T-helper 1 cell (primary cell): ENCODE results near the gene PDZRN4.
"Not testable (repeated sequence)": the region's sequence is repeated elsewhere in the genome, so short reads cannot be mapped to it uniquely, and the experiment has no call there.

Experiments used
- DNase-seq, 5 donors: peaks; one replicate each; pipeline ENCODE4 v3.0.0-alpha.2; 2012 to 2020

PDZRN4 gene

DNA sequence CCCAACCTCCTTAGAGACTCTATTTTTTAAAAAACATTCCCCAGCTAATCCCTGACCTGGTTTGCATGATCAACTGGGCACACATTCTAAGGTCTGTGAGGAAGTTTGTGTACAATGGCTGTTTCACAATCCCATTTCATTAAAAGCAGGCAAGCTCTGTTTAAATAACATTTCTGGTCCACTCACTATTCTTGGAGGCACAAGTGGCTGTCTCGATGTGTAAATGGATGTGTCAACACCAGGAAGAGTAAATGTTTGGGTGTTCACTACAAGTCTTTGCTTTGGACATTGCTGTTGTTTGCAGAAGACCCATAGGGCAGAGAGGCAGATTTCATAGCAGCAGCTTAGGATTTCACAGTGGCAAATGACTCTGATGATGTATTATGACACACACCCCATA lies 98.3 kb downstream of the PDZRN4 start:
- no peak for DNase-seq

DNA sequence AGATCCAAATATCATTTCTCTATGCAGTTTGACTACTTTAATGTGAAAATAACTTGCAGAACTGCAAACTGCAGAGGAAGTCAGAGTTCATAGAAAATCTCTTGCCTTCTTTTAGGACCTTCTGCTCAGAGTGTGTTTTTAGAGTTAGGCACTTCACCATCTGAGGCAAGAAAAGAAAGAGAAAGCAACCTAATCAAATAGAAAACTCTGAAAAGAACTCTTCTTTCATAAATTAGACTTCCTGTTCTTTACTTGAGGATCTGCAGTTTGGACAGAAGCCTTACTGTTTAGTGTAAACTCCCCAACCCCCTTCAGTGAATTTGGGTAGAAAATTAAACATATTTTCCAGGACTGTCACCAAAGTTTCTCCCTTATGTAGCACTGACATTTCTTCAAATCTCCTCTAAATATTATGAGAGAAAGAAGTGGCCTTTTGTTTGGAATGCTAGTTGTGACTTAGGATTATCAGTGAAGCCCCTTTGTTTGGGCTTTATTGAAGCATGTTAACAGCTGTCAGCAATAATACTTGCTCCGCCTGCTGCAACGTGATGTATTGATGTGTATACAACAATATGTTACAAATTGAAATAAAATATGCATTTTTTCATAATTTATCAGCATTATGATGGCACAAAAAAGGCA lies 99.5 kb downstream of the PDZRN4 start:
- no peak for DNase-seq

DNA sequence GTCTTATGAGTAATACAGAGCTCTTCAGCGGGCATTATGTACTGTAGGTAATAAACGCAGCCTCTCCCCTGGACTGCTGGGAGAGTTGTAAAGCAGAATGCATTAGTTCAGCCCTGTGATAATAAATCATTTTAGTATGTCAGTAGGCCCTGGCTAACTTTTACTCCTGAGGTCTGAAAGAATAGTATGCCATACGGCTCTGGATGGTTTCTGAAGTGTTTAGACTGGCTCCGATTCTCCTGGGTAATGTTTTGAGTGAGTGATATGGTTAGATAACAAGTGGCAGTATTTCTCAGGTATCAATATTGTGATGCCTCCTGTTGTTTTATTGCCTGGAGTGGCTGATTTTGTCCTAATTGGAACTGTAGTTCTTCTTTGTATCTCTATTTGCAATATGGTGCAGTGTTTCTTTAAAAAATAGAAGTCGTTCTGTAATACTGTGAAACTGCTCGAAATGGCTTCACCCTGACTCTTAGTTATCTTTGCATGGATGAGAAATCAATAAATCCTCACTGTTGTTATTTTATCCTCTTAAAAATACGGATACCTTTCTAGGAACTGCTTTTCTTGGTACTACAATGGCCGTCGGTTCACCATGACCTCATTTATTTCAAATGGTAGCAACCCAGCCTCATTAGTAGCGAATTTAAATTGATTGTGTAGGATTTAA lies 100.2 kb downstream of the PDZRN4 start:
- DNase-seq: no peak

DNA sequence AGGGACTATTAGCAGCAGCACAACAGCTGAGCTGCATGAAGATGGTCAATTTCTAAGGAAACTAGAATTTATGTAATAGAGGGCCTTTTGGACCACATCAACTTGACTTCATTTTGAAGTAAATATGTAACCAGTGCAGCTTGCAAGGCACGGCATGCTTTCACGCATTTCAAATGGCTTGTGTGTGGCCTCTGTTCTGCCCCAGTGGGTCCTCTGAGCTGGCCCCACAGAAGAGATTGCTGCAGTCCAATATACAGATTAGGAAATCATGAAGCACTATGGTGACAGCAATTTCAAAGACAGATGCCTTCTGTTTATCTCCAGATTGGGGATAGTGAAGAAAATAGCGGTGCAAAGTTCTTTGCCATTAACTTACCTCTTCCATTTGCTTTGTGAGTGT lies 101.4 kb downstream of the PDZRN4 start:
- DNase-seq: no peak

DNA sequence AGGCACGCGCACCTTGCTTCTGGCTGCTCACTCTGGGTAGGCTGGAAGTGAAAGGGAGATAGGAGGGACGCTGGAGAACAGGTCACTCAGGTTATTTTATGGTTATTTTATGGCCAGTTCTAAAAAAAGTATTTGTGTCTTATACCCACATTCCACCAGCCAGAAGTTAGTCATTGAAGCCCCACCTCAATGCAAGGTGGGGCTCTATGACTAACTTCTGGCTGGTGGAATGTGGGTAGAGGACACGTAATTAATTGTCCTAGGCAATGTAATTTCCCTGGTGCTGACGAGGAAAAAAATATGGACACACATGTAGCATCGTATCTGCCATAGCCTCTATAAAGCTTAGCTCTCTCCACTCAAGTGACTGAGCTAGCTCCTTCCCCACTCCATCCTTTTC lies 104.9 kb downstream of the PDZRN4 start:
- no peak for DNase-seq

DNA sequence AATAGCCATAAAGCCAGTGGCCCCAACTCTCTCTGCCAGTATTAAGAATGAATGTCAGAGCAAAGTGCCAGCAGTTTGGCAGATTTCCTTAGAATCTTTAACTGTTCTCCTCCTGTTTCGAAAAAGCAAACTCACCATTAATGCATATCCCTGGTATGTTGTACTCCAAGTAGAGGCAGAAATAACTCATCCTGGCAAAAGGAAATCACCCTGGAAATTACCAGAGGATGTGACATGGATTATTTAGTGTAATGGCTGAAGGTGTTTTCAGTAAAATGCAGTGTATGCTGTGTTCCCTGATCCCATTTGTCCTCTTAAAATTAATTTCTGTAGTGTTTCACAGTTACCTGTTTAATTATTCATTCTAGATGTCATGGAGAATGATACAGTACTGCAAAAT lies 105.3 kb downstream of the PDZRN4 start:
- no peak for DNase-seq

DNA sequence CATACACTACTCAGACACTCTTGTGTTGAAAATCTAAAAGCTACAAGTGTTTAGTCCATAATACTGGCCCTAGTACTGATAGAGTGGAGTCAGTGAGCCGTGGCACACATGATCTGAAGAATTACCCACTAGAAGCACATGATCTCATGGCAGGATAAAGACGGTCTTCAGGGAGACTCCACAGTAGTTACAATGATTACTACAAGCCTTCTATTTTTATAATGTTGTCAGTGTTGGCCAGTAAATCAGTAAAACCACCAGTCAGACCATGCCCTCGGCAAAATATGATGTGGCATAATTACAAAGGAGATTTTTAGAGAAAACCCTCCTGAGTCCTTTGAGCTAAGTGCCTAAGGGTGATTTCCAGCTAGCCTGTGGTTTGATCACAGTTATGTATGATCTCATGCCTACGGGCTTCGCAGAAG lies 114.9 kb downstream of the PDZRN4 start:
- DNase-seq: no peak

DNA sequence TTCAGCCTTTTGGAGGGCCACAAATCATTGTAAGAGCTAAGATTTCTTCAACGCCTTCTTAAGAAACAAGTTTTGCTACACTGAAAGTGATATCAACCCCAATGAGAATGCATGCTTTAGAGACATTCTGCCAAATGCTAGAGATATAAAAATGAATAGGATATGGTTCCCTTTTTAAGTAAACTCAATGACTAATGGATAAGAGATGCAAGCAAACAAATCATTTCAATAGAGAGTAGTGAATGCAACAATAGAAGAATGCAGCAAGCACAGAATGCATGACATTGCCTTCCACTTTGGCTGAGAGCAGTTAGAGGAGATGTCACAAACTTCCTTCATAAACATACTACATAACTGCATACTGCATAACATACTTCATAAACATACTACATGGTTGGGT lies 116.4 kb downstream of the PDZRN4 start:
- DNase-seq: no peak

DNA sequence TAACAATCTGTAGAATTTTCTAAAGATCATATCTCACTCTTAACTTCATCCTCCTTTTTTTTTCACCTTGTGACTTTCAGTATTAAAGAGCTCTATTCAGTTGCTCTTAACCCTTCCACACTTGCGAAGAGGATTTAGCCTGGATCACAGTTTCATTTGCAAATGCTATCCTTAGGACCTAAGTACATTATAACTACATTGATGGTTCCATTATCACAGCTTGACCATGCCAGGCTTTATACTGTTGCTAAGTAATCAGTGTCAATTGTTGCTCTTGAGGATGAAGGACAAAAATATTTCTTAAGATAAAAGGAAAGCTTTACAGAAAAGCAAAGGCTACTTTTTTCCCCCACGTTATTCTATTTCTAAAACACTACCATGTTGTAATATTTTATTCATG lies 122.2 kb downstream of the PDZRN4 start:
- DNase-seq: no peak

DNA sequence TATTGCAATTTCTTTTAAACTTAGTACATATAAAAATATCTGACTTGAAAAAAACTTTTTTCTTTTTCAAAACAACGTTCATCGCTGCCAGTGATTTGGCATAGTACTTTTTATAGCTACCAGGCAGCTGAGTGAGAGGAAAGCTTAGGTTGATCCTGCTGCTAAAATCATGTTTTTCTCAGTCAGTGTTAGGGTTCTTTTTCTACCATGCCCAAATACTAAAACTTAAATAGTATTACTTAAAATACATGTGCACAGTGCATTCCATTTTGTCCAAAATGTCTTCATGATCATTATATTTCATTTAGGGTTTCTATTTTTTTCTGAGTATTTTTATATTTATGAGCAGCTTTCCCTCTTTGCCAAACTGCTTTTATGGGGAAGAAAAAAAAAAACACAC lies 123.8 kb downstream of the PDZRN4 start:
- no peak for DNase-seq

DNA sequence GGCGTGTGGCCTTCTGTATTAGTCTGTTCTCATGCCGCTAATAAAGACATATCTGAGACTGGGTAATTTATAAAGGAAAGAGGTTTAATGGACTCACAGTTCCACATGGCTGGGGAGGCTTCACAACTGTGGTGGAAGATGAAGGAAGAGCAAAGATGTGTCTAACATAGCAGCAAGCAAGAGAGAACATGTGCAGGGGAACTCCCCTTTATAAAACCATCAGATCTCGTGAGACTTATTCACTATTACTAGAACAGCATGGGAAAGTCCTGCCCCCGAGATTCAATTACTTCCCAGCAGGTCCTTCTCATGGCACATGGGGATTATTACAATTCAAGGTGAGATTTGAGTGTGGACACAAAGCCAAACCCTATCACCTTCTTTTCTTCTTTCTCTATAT lies 124.3 kb downstream of the PDZRN4 start:
- not testable (repeated sequence) for DNase-seq

DNA sequence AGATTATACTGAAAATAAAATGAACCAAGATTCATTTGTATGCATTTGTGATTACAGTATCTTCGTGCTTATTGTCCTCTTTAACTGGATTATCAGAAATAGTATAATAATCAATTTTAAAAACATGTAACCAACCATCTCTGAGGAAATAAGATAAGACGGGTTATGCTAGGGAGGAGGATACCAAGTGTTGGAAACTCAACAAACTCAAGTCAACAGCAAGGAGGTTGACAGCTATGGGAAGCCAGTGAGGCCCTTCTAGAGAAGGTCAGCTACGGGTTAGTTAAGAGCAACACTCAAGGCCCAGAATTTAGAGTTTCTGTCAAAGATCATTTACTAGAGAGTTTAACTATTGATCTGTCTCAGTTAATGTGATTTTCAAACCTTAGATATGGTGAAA lies 137.2 kb downstream of the PDZRN4 start:
- DNase-seq: no peak

DNA sequence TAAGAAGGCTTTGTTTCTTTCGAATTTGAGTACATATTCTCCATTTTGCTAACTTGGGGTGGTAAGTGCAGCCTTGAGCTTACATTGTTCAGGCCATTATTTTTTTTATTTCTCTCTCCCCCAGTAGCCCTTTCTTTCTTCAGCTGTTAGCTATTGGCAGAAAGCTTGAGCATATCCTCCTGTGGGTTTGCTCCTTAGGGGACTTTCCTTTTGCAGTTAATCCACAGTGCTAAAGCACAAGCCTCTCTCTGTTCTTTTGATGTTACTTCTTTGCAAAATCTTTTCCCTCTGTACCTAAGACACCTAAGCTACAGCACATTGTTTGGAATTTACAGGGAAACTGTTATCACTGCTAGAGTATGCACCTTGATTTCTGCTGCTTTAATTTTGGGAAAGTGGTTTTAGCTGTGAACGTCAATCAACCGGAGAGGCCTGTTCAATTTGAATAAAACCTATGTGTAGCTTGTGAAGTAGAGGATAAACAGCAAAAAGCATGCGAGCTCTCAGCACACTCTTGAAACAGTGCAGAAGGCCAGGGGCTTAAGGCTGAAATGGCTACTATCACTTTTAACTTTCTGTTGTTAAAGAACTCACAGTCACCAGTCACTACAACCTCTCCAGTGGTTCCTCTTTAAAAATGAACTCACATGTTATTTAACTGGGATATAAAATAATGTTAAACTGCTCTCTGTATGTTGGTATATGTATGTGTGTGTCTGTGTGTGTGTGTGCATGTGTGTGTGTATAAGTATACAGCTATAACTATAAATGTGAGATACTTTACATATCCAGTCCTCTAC lies 139.2 kb downstream of the PDZRN4 start:
- no peak for DNase-seq

DNA sequence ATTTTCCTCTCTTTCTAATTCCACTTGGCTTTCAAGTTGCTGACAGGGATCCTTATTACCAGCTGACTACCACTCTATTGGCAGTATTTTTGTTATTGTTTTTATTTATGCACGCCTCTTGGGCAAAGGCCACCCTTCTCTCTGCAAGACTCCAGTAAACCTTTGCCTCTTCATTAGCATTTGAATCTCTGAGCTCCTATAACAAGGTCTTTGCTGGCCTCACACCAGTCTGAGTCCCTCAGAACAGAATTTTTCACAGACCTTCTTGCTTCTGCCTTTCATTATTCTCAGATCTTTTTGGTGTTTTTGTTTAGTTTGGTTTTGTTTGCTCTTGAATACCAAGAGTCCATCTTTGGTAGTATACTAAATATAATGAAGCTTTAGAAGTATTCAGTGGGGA lies 145.9 kb downstream of the PDZRN4 start:
- DNase-seq: no peak

DNA sequence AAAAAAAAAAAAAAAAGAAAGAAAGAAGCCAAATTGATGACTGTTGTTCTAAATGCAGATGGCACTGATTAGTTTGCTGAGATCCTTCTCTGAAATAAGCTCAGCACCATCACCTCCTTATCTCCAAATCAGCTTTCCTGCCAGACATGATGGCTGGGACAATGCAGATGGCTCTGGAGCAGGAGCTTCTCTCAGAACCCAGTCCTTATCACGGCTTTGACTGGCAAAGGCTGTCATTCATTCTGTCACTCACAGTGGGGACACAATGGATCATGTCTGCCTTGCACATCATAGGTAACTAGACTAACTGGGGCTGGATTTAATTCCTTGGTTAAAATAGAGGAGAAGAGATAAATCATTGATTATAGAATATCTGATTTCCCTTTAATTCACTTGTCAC lies 146.3 kb downstream of the PDZRN4 start:
- no peak for DNase-seq

DNA sequence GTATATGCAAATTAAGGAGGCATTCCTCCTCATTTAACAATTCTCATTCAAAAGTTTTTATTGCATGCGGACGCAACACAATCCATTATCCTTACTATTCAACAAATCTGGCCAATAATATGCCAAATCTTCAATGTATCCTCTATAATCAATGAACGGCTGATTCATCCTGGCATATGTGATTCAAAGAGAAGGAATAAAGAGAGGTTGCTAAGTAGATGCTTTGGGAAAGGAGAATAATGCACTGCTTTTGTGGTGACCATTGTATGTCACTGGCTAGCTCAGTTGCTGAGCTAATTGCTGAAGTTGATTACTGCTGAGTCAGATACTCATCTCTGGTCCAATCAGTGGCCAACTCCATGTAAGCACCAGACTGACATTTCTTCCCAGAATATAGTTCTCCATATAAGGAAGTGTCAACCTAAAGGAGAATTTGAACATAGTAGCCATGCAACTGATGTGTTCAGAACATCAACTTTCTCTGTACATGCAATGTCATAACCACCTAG lies 148.0 kb downstream of the PDZRN4 start:
- DNase-seq: no peak

DNA sequence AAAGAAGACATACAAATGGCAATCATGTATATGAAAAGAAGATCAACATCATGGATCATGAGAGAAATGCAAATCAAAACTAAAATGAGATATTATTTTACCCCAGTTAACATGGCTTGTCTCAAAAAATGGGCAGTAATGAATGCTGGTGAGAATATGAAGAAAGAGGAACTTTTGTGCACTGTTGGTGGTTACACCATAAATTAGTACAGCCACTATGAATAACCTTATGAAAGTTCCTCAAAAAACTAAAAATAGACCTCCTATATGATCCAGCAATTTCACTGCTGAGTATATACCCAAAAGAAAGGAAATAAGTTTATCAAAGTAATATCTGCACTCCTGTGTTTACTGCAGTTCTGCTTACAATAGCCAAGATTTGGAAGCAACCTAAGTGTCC lies 151.7 kb downstream of the PDZRN4 start:
- DNase-seq: no peak

DNA sequence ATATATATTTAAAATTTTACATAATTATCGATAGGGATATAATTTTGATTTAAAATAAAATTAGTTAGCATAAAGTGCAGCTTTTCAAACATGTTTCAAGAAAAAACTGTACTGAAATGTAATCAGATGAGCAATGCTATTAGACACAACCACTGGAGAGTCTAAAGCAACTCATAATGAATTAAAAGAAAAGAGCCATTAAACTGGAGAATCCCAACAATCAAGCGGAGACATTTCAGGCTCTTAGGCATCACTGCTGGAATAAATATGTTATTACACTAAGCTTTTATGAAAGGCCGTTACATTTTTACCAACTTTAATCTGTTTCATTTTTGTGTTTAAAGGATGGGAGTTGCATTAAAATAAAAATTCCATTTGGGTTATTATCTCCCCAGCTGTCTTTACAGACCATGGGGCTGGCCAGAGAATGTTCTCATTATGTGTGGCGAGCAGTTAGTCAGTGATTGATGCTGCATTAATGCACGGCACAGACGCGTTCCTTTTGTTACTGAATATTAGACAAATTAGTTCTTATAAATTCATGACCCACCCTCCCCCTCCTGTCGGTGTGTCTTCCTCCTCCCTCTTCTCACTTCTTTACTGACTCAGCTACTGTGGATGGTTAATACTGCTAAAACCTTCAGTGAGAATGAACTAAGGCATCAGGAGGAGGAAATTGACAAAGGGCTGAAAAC lies 156.8 kb downstream of the PDZRN4 start:
- no peak for DNase-seq

DNA sequence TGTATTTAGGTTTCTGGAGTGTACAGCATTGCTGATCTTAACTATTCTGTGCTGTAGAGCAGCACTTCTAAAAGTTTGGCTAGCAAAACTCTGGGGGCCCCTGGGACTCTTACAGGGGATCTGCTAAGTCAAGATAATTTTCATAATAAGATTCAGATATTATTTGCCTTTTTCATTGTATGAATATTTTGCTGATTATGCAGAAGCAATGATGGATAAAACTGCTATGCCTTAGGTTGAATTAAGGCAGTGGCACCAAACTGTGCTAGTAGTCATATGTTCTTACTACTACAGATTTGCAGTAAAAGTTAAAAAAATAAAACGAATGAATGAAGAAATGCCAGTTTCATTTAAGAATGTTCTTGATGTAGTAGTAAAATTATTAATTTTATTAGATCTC lies 160.1 kb downstream of the PDZRN4 start:
- no peak for DNase-seq

DNA sequence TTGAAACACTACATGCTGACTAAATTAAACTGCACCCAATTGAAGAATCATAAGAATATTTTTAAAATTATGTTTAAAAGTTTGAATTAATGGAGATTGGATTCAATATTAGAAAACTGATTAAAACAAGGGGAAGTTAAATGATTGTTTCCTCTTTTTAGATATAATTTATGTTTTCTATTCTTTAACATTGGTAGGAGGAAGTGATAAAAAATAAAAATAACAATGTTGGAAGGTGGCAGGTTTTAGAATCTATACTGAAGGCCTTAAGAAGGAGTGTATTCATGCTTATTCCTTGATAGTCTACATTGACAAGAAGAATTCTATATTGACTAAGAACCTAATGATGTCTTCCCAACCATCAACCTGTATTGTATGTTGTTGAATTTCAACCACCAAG lies 168.1 kb downstream of the PDZRN4 start:
- DNase-seq: no peak

DNA sequence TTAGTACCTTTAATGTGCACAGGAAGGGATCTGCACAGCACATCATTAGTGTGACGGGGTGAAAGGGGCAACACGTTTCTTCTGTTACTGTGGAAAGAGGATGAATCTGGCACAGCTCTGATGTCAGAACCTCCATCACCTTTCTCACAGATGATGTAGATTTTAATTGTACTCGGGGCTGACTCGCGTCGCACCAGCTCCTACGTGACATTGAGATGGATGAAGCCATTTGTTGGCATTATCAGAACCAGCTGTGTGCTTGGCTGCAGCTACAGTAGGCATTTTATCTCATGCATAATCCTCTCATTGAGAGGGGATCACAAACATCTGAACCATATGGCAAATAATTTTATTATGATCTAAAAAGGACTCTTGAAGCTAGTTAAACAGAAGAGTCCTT lies 173.6 kb downstream of the PDZRN4 start:
- DNase-seq: no peak

DNA sequence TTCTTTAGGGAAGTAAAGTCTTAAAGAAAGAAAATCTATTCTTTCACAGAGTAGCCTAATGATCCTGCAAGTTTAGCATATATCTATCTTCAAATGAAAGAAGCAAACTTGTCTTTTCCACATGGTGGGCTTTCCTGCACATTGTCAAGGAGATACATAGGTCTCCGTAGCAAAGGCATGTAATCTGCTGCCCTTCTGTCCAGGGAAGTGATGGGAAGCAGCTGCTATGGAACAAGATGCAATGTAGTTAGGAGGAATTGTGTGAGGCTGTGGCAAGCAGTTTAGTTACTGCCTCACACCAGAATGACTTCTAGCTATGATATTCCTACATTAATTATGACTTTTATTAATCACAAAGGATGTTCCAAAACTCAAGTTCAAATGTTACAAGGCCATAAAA lies 174.4 kb downstream of the PDZRN4 start:
- DNase-seq: no peak

DNA sequence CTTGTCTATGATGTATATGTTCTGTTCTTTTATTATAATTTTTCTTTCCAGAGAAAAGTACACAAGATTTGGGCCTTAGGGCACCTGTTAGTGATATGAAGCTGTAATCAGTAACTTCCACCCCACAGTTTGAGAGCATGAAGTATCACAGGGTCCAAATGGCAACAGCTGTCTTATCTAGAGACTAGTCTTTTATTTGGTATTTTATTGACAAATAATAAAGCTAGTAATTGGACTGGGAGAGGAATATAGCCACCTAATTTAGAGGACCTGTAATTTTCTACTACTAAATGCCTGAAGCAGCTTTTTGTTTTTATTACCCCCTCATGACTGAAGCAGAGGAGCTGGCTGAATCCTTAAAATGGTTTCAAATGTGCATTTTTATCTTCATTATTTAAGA lies 174.8 kb downstream of the PDZRN4 start:
- no peak for DNase-seq
